HEK293 (cell line): ENCODE measurements around the gene PPOX.

Source experiments
- CTCF ChIA-PET: fragments of 350-600 bp; formaldehyde crosslinking; extraction: SDS; loops from one replicate; lab custom pipeline; 2021; ENCODE audit warnings: antibody characterized with exemption; lab: Yijun Ruan, JAX
- POLR2A ChIA-PET: fragments of 300-600 bp; formaldehyde crosslinking; extraction: SDS; loops from one replicate; lab custom pipeline; 2020; ENCODE audit warnings: antibody characterized with exemption, inconsistent platforms; lab: Yijun Ruan, JAX
- H3K27ac ChIP-seq: fragments of 200-500 bp; sonication (Bioruptor generic); 2 replicates; pipeline ENCODE4 v1.5.1; 2014; ENCODE audit warnings: low read depth, low read length, control low read depth, inconsistent platforms; ENCODE audit errors: extremely low read depth
- H3K36me3 ChIP-seq, 2 experiments: fragments of 200-500 bp in 1 of 2; sonication (Bioruptor generic) in 1 of 2; 1 replicate in 1 of 2; 2 replicates in 1 of 2; pipeline ENCODE4 v1.5.1; 2014 to 2017; ENCODE audit warnings: inconsistent platforms in 2 of 2, low read length in 2 of 2; ENCODE audit not compliant: control insufficient read depth in 2 of 2, insufficient read depth in 1 of 2
- H3K4me1 ChIP-seq: fragments of 200-500 bp; sonication (Bioruptor generic); 2 replicates; pipeline ENCODE4 v1.5.1; 2014; ENCODE audit warnings: mild to moderate bottlenecking, low read length, inconsistent platforms; ENCODE audit not compliant: control insufficient read depth, insufficient read depth
- H3K4me3 ChIP-seq: 2 replicates; pipeline ENCODE4 v1.5.1; 2011; ENCODE audit warnings: low read depth, mild to moderate bottlenecking, control low read depth, low read length, moderate library complexity
- H3K9me3 ChIP-seq: fragments of 200-500 bp; sonication (Bioruptor generic); 2 replicates; pipeline ENCODE4 v1.5.1; 2014; ENCODE audit warnings: low read depth, low read length, inconsistent platforms; ENCODE audit not compliant: control insufficient read depth, insufficient read depth
- PATZ1 ChIP-seq: fragments of 450-650 bp; formaldehyde crosslinking; IDR thresholded peaks from 2 replicates; pipeline ENCODE4 v1.5.1; 2016; ENCODE audit warnings: missing biosample characterization, missing genetic modification characterization
- PRDM10 ChIP-seq: fragments of 450-650 bp; formaldehyde crosslinking; IDR thresholded peaks from 2 replicates; pipeline ENCODE4 v1.5.1; 2016; ENCODE audit warnings: missing biosample characterization, missing genetic modification characterization
- PRDM2 ChIP-seq: fragments of 450-650 bp; formaldehyde crosslinking; IDR thresholded peaks from 2 replicates; pipeline ENCODE4 v1.5.1; 2016; ENCODE audit warnings: missing biosample characterization, missing genetic modification characterization, borderline replicate concordance
- SETDB1 ChIP-seq: IDR thresholded peaks from one replicate; pipeline ENCODE4 v1.6.1; 2017; ENCODE audit warnings: mild to moderate bottlenecking, low read length, moderate library complexity, mixed read lengths; ENCODE audit not compliant: insufficient read length
- ZBTB10 ChIP-seq: fragments of 450-650 bp; formaldehyde crosslinking; IDR thresholded peaks from 2 replicates; pipeline ENCODE4 v1.5.1; 2016; ENCODE audit warnings: missing biosample characterization, missing genetic modification characterization
- ZNF140 ChIP-seq: fragments of 450-650 bp; formaldehyde crosslinking; IDR thresholded peaks from 2 replicates; pipeline ENCODE4 v1.5.1; 2016; ENCODE audit warnings: missing biosample characterization, missing genetic modification characterization
- ZNF146 ChIP-seq: fragments of 450-650 bp; formaldehyde crosslinking; IDR thresholded peaks from 2 replicates; pipeline ENCODE4 v1.5.1; 2016; ENCODE audit warnings: missing biosample characterization, missing genetic modification characterization
- ZNF335 ChIP-seq: fragments of 450-650 bp; formaldehyde crosslinking; conservative IDR thresholded peaks from 2 replicates; pipeline ENCODE4 v1.5.1; 2016; ENCODE audit warnings: missing biosample characterization, missing genetic modification characterization
- ZNF501 ChIP-seq: fragments of 450-650 bp; formaldehyde crosslinking; IDR thresholded peaks from 2 replicates; pipeline ENCODE4 v1.5.1; 2016; ENCODE audit warnings: missing biosample characterization, missing genetic modification characterization
- ZNF560 ChIP-seq: fragments of 450-650 bp; formaldehyde crosslinking; IDR thresholded peaks from 2 replicates; pipeline ENCODE4 v1.5.1; 2017; ENCODE audit warnings: missing biosample characterization, missing genetic modification characterization, borderline replicate concordance
- ZNF600 ChIP-seq: fragments of 450-650 bp; formaldehyde crosslinking; IDR thresholded peaks from 2 replicates; pipeline ENCODE4 v1.5.1; 2016; ENCODE audit warnings: missing biosample characterization, missing genetic modification characterization
- ZNF629 ChIP-seq: fragments of 450-650 bp; formaldehyde crosslinking; IDR thresholded peaks from 2 replicates; pipeline ENCODE4 v1.5.1; 2017; ENCODE audit warnings: missing biosample characterization, missing genetic modification characterization
- ZSCAN30 ChIP-seq: fragments of 450-650 bp; IDR thresholded peaks from 2 replicates; pipeline ENCODE4 v1.5.1; 2018; ENCODE audit warnings: missing biosample characterization, mild to moderate bottlenecking, missing genetic modification characterization, moderate library complexity

PPOX gene

GRCh38 chr1:161159913-161160243 is 6.3 kb upstream of the PPOX start (continued):
- TF ChIP-seq ZNF140 (tag by site-specific recombination) (no peak), ZNF629 (no peak), ZBTB10 (no peak), ZNF335 (tag by site-specific recombination) (peak; percentile 32; the same call in 1 of the 2 replicates), ZNF501 (tag by site-specific recombination) (0 out of 2 replicates have a peak, but pooled peaks have one; percentile 17), ZNF560 (tag by site-specific recombination) (no peak), SETDB1 (no peak), PRDM2 (no peak), ZSCAN30 (tag by site-specific recombination) (no peak), ZNF146 (tag by site-specific recombination) (no peak), PATZ1 (tag by site-specific recombination) (no peak)

GRCh38 chr1:161160671-161161145 is 5.5 kb upstream of the PPOX start:
- Histone ChIP-seq H3K4me1 (peaks cover 7% of the 10 kb centered on the region; the same call in 1 of the 2 replicates), H3K27ac (no peak overlapping the region), H3K4me3 (no peak overlapping the region), H3K9me3 (no peaks in the 10 kb centered on the region), H3K36me3 (peaks cover 5 to 74% of the 10 kb centered on the region in 2 experiments; a peak in 2 of 3 replicates)
- ChIA-PET CTCF (interaction anchor here (0.6 kb wide), 1 partner anchor 379 kb away, joined by 3 read pairs; no protein-coding TSS in a partner anchor), POLR2A (interaction anchor here (1.2 to 1.6 kb wide), 2 partner anchors 17 to 65 kb away, joined by 3 to 5 read pairs; partner anchors contain the start of genes B4GALT3 and TOMM40L)
- peak; percentile 96 for TF ChIP-seq PRDM10 (tag by site-specific recombination)
- TF ChIP-seq ZNF600 (tag by site-specific recombination) = no peak
